Urinary bladder (tissue), 4 donors: ENCODE data around the gene AGTPBP1. TPM values are rescaled to one million over a fixed set of nuclear protein-coding genes. Genes with fewer than 3 reads are reported as not detected.
A peak's percentile ranks its signal among the peaks of the same experiment; 100 is the strongest.

Experiments
- DNase-seq: peaks from one replicate; pipeline ENCODE4 v3.0.0-alpha.2; 2015; ENCODE audit errors: extremely low spot score
- H3K27ac ChIP-seq: one replicate; pipeline ENCODE4 v1.5.1; 2013; ENCODE audit warnings: low read depth, mild to moderate bottlenecking, moderate library complexity
- H3K36me3 ChIP-seq: one replicate; pipeline ENCODE4 v1.6.1; 2013; ENCODE audit warnings: mild to moderate bottlenecking, moderate library complexity; ENCODE audit not compliant: insufficient read depth
- H3K4me1 ChIP-seq: one replicate; pipeline ENCODE4 v1.6.1; 2013; ENCODE audit warnings: mild to moderate bottlenecking, moderate library complexity; ENCODE audit not compliant: insufficient read depth
- H3K4me3 ChIP-seq: one replicate; pipeline ENCODE4 v1.5.1; 2013; ENCODE audit warnings: low read depth, low read length
- WGBS: extraction: QIAGEN DNeasy Blood & Tissue Kit; methylation state at CpG from one replicate; pipeline ENCODE4 v1.1.7; 2013; 5-methylcytosine and 5-hydroxymethylcytosine counted together
- polyA plus RNA-seq: library from polyadenylated mRNA; stranded (reverse); fragments of 200-250 nt; gene quantifications from one replicate; pipeline ENCODE4 v1.2.3, GENCODE V29; 2013
- total RNA-seq: library from RNA; depleted of rRNA; stranded (reverse); fragments of >200 nt; gene quantifications from one replicate; pipeline ENCODE4 v1.2.3, GENCODE V29; 2014
- donor health status: healthy with polysubstance abuse.
- donor health status: healthy.

The AGTPBP1 gene
- total and polyA plus RNA-seq, 2 donors, result 5.5 to 31.3 TPM

GRCh38 chr9:85534340-85534739 lies 207.4 kb downstream of the AGTPBP1 start:
- Histone ChIP-seq H3K27ac (no peak overlapping the region), H3K4me3 (no peak overlapping the region), H3K4me1 (no peaks in the 10 kb centered on the region), H3K36me3 (no peaks in the 10 kb centered on the region)
- 87% methylated on average over 8 of the region's 8 CpGs for WGBS
- DNase-seq, result no peak

GRCh38 chr9:85533538-85533937 lies 208.2 kb downstream of the AGTPBP1 start:
- DNase-seq, result no peak
- H3K36me3 ChIP-seq, result no peaks in the 10 kb centered on the region
- 93% methylated on average over 4 of the region's 4 CpGs for WGBS

GRCh38 chr9:85530721-85531120 lies 211.0 kb downstream of the AGTPBP1 start:
- 68% methylated on average over 5 of the region's 5 CpGs for WGBS
- H3K27ac ChIP-seq, result no peak overlapping the region

More at GRCh38 chr9:85533538-85533937, 208.2 kb downstream of the AGTPBP1 start:
- Histone ChIP-seq H3K4me1 (no peaks in the 10 kb centered on the region), H3K4me3 (no peak overlapping the region), H3K27ac (no peak overlapping the region)

GRCh38 chr9:85528607-85529006 lies 213.1 kb downstream of the AGTPBP1 start:
- Histone ChIP-seq H3K4me3 (no peak overlapping the region), H3K36me3 (no peaks in the 10 kb centered on the region), H3K27ac (no peak overlapping the region), H3K4me1 (no peaks in the 10 kb centered on the region)
- DNase-seq, result no peak
- WGBS, result 85% methylated on average over 4 of the region's 4 CpGs

More at GRCh38 chr9:85530721-85531120, 211.0 kb downstream of the AGTPBP1 start:
- H3K36me3 ChIP-seq, result no peaks in the 10 kb centered on the region
- no peak overlapping the region for H3K4me3 ChIP-seq
- no peaks in the 10 kb centered on the region for H3K4me1 ChIP-seq
- no peak for DNase-seq

- H3K4me1 ChIP-seq, result no peaks in the 10 kb centered on the region
- WGBS, result 81% methylated on average over 5 of the region's 5 CpGs
- H3K36me3 ChIP-seq, result no peaks in the 10 kb centered on the region
- no peak overlapping the region for H3K4me3 ChIP-seq
- no peak overlapping the region for H3K27ac ChIP-seq
- DNase-seq, result no peak
Measured at GRCh38 chr9:85528142-85528541, 213.6 kb downstream of the AGTPBP1 start.

- 69% methylated on average over 4 of the region's 4 CpGs for WGBS
- H3K27ac ChIP-seq, result no peak overlapping the region
- H3K36me3 ChIP-seq, result no peaks in the 10 kb centered on the region
- no peaks in the 10 kb centered on the region for H3K4me1 ChIP-seq
- no peak overlapping the region for H3K4me3 ChIP-seq
- no peak for DNase-seq
Measured at GRCh38 chr9:85527331-85528020, 214.3 kb downstream of the AGTPBP1 start.

GRCh38 chr9:85524531-85524930 lies 217.2 kb downstream of the AGTPBP1 start:
- Histone ChIP-seq H3K4me3 (no peak overlapping the region), H3K4me1 (no peaks in the 10 kb centered on the region), H3K36me3 (no peaks in the 10 kb centered on the region), H3K27ac (no peak overlapping the region)
- 78% methylated on average over 2 of the region's 2 CpGs for WGBS
- no peak for DNase-seq

- Histone ChIP-seq H3K36me3 (no peaks in the 10 kb centered on the region), H3K27ac (no peak overlapping the region), H3K4me3 (no peak overlapping the region), H3K4me1 (no peaks in the 10 kb centered on the region)
- no peak for DNase-seq
- 55% methylated on average over 9 of the region's 9 CpGs for WGBS
Measured at GRCh38 chr9:85523202-85523601, 218.6 kb downstream of the AGTPBP1 start.

GRCh38 chr9:85522459-85523092 lies 219.2 kb downstream of the AGTPBP1 start:
- Histone ChIP-seq H3K4me3 (peak overlapping the region; percentile 8), H3K27ac (no peak overlapping the region), H3K4me1 (no peaks in the 10 kb centered on the region), H3K36me3 (no peaks in the 10 kb centered on the region)
- no peak for DNase-seq
- WGBS, result 1% methylated on average over 55 of the region's 55 CpGs

- Histone ChIP-seq H3K4me3 (no peak overlapping the region), H3K27ac (no peak overlapping the region), H3K36me3 (no peaks in the 10 kb centered on the region), H3K4me1 (no peaks in the 10 kb centered on the region)
- no peak for DNase-seq
- 88% methylated on average over 23 of the region's 23 CpGs for WGBS
Measured at GRCh38 chr9:85521371-85522197, 220.2 kb downstream of the AGTPBP1 start.

- Histone ChIP-seq H3K4me3 (no peak overlapping the region), H3K27ac (no peak overlapping the region), H3K36me3 (no peaks in the 10 kb centered on the region), H3K4me1 (no peaks in the 10 kb centered on the region)
- no peak for DNase-seq
- WGBS, result 87% methylated on average over 6 of the region's 6 CpGs
Measured at GRCh38 chr9:85516976-85517637, 224.6 kb downstream of the AGTPBP1 start.

- no peak for DNase-seq
- H3K27ac ChIP-seq, result no peak overlapping the region
- no peaks in the 10 kb centered on the region for H3K36me3 ChIP-seq
- WGBS, result 51% methylated on average over 10 of the region's 10 CpGs
- H3K4me3 ChIP-seq, result no peak overlapping the region
- no peaks in the 10 kb centered on the region for H3K4me1 ChIP-seq
Measured at GRCh38 chr9:85516455-85516854, 225.3 kb downstream of the AGTPBP1 start.

GRCh38 chr9:85515021-85515420 lies 226.7 kb downstream of the AGTPBP1 start:
- Histone ChIP-seq H3K27ac (no peak overlapping the region), H3K36me3 (no peaks in the 10 kb centered on the region), H3K4me3 (no peak overlapping the region), H3K4me1 (no peaks in the 10 kb centered on the region)
- 92% methylated on average over 4 of the region's 4 CpGs for WGBS
- no peak for DNase-seq
